ENCODE data around the gene PACSIN1.

The PACSIN1 gene

DNA sequence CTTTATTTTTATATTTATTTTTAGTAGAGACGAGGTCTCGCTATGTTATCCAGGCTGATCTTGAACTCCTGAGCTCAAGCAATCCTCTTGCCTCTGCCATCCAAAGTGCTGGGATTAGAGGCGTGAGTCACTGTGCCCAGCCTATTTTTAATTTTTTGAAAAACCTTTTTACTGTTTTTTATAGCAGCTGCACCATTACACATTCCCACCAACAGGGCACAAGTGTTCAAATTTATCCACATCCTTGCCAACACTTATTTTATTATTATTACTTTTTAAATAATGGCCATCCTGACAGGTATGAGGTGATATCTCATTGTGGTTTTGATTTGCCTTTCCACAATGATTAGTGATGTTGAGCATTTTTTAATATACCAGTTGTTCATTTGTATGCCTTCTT, 42.5 kb downstream of the PACSIN1 start:
- TF ChIP-seq, protein P1, sequence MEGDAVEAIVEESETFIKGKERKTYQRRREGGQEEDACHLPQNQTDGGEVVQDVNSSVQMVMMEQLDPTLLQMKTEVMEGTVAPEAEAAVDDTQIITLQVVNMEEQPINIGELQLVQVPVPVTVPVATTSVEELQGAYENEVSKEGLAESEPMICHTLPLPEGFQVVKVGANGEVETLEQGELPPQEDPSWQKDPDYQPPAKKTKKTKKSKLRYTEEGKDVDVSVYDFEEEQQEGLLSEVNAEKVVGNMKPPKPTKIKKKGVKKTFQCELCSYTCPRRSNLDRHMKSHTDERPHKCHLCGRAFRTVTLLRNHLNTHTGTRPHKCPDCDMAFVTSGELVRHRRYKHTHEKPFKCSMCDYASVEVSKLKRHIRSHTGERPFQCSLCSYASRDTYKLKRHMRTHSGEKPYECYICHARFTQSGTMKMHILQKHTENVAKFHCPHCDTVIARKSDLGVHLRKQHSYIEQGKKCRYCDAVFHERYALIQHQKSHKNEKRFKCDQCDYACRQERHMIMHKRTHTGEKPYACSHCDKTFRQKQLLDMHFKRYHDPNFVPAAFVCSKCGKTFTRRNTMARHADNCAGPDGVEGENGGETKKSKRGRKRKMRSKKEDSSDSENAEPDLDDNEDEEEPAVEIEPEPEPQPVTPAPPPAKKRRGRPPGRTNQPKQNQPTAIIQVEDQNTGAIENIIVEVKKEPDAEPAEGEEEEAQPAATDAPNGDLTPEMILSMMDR (IDR thresholded peaks at IDR 0.05; ENCODE audit: low read depth, low read length, missing control alignments): no peak
- no peak for DNase-seq (ENCODE audit: low read depth)

DNA sequence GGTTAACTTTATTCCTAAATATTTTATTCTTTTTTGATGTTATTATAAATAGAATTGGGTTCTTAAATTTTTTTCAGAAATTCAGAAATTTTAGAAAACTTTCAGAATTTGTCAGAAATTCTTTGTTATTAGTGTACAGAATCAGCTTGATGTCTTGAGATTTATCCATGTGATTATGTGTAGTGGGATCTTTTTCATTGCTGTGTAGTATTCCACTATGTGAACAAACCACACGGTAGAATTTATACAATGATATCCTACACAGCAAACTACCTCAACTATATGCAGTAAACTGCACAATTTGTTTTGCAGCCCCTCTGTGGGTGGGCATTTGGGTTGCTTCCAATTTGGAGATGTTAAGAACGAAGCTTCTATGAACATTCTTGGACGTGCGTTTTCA, 43.9 kb downstream of the PACSIN1 start:
- no peak overlapping the region for H3K4me3 ChIP-seq (ENCODE audit: low read depth, low read length)
- no peak for DNase-seq (ENCODE audit: low read depth)
- TF ChIP-seq, protein P1 (IDR thresholded peaks at IDR 0.05; ENCODE audit: low read depth, low read length, missing control alignments): no peak

More for the DNA sequence above, 42.5 kb downstream of the PACSIN1 start:
- no peak overlapping the region for H3K4me3 ChIP-seq (ENCODE audit: low read depth, low read length)

DNA sequence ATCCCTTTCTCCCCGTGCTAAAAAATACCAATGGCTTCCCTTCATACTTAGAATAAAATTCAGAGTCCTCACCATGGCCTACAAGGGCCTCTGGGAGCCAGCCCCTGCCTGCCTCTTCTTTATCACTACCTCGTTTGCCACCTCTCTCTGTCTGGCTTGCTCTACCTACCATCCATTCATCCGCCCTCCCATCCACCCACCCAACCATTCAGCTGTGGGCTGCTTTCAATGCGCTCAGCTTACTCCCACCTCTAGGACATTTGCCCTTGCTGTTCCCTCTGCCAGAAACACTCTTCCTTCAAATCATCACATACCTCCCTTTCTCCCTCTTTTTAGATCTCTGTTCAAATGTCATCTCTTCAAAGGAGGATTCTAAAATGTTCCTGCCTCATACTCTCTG, 44.4 kb downstream of the PACSIN1 start:
- DNase-seq (ENCODE audit: low read depth): no peak
- TF ChIP-seq, protein P1 (IDR thresholded peaks at IDR 0.05; ENCODE audit: low read depth, low read length, missing control alignments): no peak

DNA sequence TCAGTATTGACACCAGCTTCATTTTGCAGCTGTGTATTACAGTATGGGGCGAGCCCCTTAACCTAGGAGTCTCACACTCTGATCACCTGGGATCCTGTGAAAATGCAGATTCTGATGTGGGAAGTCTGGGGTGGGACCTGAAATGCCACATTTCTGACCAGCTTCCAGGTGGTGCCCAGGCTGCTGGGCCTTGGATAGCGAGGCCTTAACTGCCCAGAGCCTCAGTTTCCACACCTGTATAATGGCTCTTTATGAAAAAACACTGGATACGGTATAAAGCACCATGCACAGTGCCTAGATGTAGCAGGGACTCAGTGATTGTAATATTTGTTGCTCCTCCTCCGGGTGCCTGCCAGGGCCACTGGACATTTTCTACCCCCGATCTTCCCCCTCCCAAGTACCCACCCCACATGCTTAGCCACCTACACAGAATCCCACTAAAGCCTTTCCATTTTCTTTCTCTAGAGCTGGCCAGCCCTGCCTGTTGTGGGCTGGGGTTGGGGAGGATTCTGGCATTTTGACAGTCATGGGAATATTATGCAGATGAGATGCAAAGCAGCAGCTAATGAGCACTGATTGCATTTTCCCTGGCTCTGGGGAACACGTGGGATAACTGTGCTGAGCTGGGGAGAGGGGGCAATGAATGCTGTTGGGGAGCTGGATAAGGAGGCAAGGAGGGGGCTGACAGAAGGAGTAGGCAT, 45.5 kb downstream of the PACSIN1 start:
- TF ChIP-seq, protein P1 (IDR thresholded peaks at IDR 0.05; ENCODE audit: low read depth, low read length, missing control alignments): no peak
- no peak overlapping the region for H3K4me3 ChIP-seq (ENCODE audit: low read depth, low read length)
- DNase-seq (ENCODE audit: low read depth): no peak

More for the DNA sequence above, 44.4 kb downstream of the PACSIN1 start:
- H3K4me3 ChIP-seq (ENCODE audit: low read depth, low read length): no peak overlapping the region

DNA sequence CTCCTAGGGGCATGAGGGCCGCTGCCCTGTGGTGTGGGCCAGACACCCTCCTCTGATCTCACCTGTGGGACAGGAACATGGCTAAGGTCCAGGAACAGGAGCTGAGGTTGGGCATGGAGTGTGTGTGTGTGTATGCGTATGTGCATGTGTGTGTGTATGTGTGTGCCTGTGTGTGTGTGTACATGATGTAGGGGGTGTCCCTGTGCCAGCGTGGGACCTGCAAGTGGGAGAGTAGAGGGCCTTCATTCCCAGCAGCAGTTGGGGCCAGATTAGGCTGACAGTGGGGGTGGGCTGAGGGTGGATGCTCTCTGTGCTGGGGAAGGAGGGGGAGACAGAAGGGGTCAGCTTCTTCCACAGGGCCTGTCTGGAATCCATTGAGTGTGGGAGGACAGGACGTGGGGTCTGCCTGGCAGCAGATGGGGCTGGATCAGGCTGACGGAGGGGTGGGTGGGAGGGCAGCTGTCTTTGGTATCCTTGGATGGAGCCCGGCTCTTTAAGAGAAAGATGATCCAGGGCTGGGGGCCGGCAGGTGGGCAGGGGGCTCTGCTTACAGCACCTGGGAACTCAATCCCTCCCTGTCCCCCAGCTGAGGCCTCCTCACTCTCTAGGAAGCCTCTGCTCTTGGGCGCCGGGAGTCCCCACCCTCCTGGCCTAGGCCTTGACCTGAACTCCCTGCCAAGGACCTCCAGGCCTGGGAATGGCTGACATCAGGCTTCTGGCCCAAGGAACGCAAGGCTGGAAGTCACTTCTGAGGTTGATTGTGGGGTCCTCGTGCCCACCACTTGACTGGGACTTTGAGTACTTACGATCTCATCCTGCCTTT, 46.2 kb downstream of the PACSIN1 start:
- TF ChIP-seq, protein P1 (IDR thresholded peaks at IDR 0.05; ENCODE audit: low read depth, low read length, missing control alignments): no peak
- DNase-seq (ENCODE audit: low read depth): no peak
- H3K4me3 ChIP-seq (ENCODE audit: low read depth, low read length): no peak overlapping the region

DNA sequence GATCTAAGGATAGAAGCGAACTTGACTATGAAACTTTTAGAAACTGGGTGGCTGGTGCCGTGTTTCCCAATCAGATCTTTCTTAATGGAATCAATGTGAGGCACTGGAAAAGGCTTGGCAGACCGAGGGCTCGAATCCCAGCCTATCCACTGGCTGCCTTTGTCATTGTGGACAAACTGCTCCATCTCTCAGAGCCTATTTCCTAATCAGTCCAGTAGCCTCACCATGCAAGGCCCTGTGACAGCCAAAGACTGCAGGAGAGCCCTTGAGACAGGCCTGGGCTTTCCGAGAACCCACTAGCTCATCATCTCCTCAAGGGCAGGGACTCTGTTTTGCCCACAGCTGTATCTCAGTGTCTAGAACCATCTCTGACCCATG, 46.9 kb downstream of the PACSIN1 start:
- DNase-seq (ENCODE audit: low read depth): no peak
- H3K4me3 ChIP-seq (ENCODE audit: low read depth, low read length): no peak overlapping the region
- TF ChIP-seq, protein P1 (IDR thresholded peaks at IDR 0.05; ENCODE audit: low read depth, low read length, missing control alignments): no peak

Data from GM12864 (cell line).